NCI-H774 (cell line): ENCODE results near the gene STARD8.
"Not testable (repeated sequence)": the region's sequence is repeated elsewhere in the genome, so short reads cannot be mapped to it uniquely, and the experiment has no call there.

Experiments
- DNase-seq: peaks from one replicate; lab custom pipeline; 2025; lab: John Stamatoyannopoulos, UW

The STARD8 gene

GRCh38 chrX:68656473-68656872 is 9.0 kb downstream of the STARD8 start:
- DNase-seq: not testable (repeated sequence)

DNA sequence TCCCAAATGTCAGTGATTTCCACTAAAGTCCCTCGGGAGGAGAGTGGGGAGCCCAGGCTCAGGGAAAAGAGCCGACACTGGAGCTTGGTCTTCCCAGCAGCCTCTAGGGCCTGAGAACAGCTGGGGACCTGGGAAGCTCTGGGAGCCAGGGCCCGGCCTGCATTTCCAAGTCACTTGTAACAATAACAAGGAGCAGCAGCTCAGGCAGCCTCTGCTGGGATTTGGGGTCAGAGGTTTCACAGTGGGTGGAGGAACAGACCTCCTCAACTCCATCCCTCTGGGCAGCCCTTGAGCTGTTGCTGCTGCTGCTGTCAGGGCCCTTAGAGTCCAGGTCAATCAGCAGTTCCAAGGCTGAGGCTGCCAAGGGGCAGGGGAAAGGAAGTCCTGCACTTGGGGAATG is 11.1 kb downstream of the STARD8 start:
- no peak for DNase-seq

GRCh38 chrX:68659385-68659784 is 11.9 kb downstream of the STARD8 start:
- no peak for DNase-seq

DNA sequence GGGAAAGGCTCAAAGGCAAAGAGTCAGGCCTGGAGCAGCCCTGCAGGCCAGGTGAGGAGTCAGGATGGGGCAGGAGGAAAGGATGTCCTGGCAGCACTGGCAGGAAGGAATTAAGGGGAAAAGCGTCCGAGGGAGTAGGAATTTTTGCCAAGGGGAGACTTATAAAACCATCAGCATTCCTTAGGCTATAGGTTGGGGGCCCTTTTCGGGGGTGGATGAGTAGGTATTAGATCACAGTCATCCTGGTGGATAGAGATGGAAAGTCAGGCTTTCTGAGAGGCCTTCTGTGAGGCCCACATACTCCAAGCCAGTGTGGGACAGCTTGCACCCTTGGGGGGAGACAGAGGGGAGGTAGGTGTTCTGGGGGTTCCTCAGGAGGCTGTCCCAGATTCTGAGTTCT is 12.3 kb downstream of the STARD8 start:
- no peak for DNase-seq

DNA sequence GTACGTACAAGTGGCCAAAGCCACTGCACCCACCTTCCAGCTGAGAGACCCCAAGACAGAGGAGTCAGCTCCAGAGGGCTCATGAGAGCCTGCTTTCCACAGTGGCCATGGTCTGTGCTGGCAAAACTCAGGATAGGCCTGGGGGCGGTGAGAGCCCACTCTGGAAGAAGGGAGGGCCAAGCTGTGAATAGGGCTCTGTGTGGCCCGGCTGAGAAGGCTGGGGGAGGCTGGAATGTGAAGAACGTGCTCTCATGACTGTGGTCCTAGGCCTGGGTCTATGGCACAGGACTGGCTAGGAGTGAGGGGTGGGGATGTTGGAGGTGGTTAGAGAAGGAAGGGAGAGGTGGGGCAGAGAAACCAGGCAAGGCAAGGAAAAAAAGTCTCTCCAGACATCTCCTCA is 13.3 kb downstream of the STARD8 start:
- no peak for DNase-seq

DNA sequence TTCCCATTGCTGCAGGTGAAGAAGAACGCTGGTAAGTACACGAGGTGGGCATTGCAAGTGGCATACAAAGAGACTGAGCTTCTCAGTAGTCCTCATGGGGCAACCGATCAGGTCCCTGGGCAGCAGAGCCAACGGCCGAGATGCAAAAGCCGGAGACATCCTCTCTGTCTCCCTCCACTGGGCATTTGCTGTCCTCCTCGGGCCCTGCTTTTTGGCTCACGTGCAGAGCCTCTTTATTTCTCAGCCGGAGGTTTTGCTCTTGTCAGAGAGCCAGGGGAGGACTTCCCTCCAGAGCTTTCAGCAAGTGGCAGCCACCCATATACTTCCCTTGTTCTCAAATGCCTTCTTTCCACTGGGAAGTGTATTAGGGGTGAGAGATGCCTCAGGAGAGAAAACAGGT is 18.0 kb downstream of the STARD8 start:
- no peak for DNase-seq

- DNase-seq: no peak
Observed at GRCh38 chrX:68666580-68666979, 19.1 kb downstream of the STARD8 start.

GRCh38 chrX:68669094-68669860 is 21.8 kb downstream of the STARD8 start:
- no peak for DNase-seq

- DNase-seq: no peak
Observed at GRCh38 chrX:68669871-68670270, 22.4 kb downstream of the STARD8 start.

DNA sequence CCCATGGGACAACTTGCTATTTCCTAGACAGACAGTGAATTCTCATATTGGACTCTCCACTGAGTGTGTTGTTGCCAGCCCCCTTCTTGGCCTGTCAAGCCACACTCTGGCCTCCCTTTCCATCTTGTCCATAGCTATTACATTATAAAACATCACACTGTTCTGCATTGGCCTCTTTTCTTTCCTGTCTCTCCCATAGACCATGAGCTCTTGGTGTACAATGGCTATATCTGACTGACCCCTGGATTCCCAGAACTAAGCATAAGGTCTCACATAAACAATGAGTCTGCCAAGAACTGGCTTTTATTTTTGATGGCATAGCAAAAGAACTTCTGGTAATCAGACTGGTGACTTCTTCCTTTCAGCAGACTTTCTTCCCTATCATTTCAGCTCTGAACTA is 23.8 kb downstream of the STARD8 start:
- no peak for DNase-seq

- no peak for DNase-seq
Observed at GRCh38 chrX:68672581-68673318, 25.3 kb downstream of the STARD8 start.

GRCh38 chrX:68675571-68675970 is 28.1 kb downstream of the STARD8 start:
- no peak for DNase-seq

DNA sequence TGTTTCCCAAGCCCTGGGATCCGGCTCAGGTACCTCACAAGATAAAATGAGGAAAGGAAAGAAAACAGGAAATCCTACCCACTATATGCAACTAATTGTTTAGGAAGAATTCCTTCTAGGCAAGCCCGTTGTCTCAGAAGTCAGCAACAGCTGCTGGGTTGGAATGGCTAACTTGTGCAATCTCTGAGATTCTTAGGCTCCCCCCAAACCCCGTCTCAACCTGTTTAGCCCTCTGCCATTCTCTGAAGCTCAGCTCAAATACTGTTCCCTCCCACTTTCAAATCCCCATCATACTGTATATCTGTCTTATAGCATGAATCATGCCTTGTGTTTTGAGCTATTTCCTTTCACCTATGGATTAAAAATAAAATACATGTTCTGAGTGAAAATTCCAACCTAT is 28.9 kb downstream of the STARD8 start:
- no peak for DNase-seq

GRCh38 chrX:68677998-68678397 is 30.5 kb downstream of the STARD8 start:
- DNase-seq: no peak

DNA sequence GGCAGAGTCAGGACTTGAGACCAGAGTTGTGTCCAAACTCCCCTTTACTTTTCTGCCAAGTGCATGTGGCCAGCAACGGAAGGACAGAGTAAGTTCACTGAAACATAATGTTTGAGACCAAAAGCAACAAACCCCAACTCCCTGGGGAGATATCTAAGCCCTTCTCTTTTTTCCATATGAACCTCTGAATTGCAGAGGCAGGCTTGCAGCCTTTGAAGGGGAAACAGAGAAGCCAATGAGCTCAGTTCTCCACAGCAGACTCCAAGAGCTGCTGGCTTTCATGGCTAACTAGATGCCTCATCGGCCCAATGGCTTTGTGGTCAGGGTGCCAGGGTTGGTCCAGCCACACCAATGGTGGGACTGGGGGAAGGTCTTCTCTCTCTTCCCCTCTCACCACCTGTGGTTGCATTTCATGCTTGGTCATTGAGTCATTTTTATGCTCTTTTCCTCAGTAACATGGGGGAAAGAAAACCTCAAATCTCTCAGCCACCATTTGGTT is 34.0 kb downstream of the STARD8 start:
- DNase-seq: no peak

DNA sequence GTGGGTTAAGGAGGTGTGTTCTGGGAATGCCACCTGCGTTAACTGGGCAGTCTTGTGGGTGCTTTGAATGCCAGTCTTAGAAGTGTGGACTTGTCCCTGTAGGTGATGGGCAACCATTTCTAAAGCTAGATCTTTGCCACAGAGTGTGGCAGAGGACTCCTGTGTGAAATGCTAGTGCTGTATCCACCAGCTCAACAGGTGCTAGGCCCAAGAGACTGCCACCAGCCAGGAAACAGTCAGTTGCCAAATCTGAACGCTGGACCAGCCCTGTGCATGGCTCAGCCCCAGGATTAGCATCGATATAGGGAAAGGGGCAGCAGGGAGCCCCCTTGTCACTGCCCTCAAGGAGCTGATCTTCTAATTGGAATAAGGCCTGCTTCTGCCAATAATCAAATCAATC is 35.3 kb downstream of the STARD8 start:
- no peak for DNase-seq

GRCh38 chrX:68683580-68683979 is 36.1 kb downstream of the STARD8 start:
- DNase-seq: no peak

- DNase-seq: no peak
Observed at GRCh38 chrX:68684291-68684918, 36.9 kb downstream of the STARD8 start.

GRCh38 chrX:68684919-68685304 is 37.4 kb downstream of the STARD8 start:
- DNase-seq: no peak

DNA sequence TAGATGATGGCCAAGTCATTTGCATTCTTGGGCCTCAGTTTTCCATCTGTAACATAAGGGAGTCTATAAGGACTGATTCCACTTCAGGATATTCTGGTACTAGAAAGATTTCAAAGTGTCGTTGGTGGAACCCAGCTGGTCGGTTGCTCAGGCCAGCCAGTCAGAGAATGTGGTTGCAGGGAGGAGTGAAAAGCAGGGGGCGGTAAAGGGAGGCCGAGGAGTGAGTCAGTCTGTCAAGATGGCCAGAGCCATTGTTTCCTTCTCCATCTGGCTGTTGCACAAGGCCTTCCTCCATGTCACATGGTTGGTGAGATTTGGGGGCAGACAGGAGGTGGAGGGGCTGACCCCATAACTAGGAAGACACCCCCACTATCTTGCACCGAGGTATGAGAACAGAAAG is 38.2 kb downstream of the STARD8 start:
- no peak for DNase-seq

- DNase-seq: no peak
Observed at GRCh38 chrX:68686097-68686977, 38.9 kb downstream of the STARD8 start.

GRCh38 chrX:68688931-68689330 is 41.5 kb downstream of the STARD8 start:
- not testable (repeated sequence) for DNase-seq
